Prostate gland (tissue), 2 donors: ENCODE data around the gene SVEP1. TPM values are rescaled to one million over a fixed set of nuclear protein-coding genes. Genes with fewer than 3 reads are reported as not detected.

Source experiments
- DNase-seq: peaks from one replicate; pipeline ENCODE4 v3.0.0-alpha.2; 2019; ENCODE audit warnings: low spot score
- H3K27ac ChIP-seq, 2 donors: fragments of 200-600 bp; sonication (generic); 2 replicates each; pipeline ENCODE4 v1.5.1; 2017 to 2019
- H3K27me3 ChIP-seq: fragments of 200-600 bp; sonication (generic); replicated peaks from 2 replicates; pipeline ENCODE4 v1.5.1; 2019; ENCODE audit not compliant: insufficient read depth
- H3K36me3 ChIP-seq, 2 donors: fragments of 200-600 bp; sonication (generic); 1 replicate in 1 of 2; 2 replicates in 1 of 2; pipeline versions ENCODE4 v1.5.1 to v1.8.1; 2017 to 2019
- H3K4me1 ChIP-seq: fragments of 200-600 bp; sonication (generic); replicated peaks from 2 replicates; pipeline ENCODE4 v1.5.1; 2019
- H3K4me3 ChIP-seq, 2 donors: fragments of 200-600 bp; sonication (generic); 2 replicates each; pipeline ENCODE4 v1.5.1; 2017 to 2019
- H3K9me3 ChIP-seq: fragments of 200-600 bp; sonication (generic); 2 replicates; pipeline ENCODE4 v1.5.1; 2017
- CTCF ChIP-seq, 4 experiments: fragments of 200-600 bp in 2 of 4; fragments of 450-650 bp in 2 of 4; sonication (generic) in 2 of 4; IDR thresholded peaks; 1 replicate in 3 of 4; 2 replicates in 1 of 4; pipeline ENCODE4 v1.5.1; 2016 to 2019; ENCODE audit warnings: antibody characterized with exemption in 4 of 4, mild to moderate bottlenecking in 2 of 4, moderate library complexity in 2 of 4
- POLR2A ChIP-seq: fragments of 450-650 bp; IDR thresholded peaks from one replicate; pipeline ENCODE4 v1.6.1; 2016; ENCODE audit warnings: antibody characterized with exemption, mild to moderate bottlenecking
- POLR2AphosphoS5 ChIP-seq: sonication (generic); formaldehyde crosslinking; IDR thresholded peaks from one replicate; pipeline ENCODE4 v1.6.1; 2017; ENCODE audit warnings: antibody characterized with exemption
- WGBS: methylation state at CpG from one replicate; pipeline ENCODE4 v1.1.5; 2018; 5-methylcytosine and 5-hydroxymethylcytosine counted together
- intact Hi-C: fragments of 100-400 bp; cut with DNase I; formaldehyde crosslinking; loops from one replicate; pipeline ENCODE4 v1.14.2; 2022
- total RNA-seq, 2 donors: library from RNA; depleted of rRNA; stranded (reverse); fragments of >200 nt; gene quantifications; one replicate each; pipeline ENCODE4 v1.1.0, GENCODE V29; 2016

The SVEP1 gene
- total RNA-seq, 2 donors from 2014 or later = 2.7 to 5.8 TPM

GRCh38 chr9:110582156-110582555 is 2.6 kb upstream of the SVEP1 start:
- TF ChIP-seq POLR2AphosphoS5 = no peak
- no peak for TF ChIP-seq CTCF (IDR thresholded peaks at IDR 0.05)
- TF ChIP-seq POLR2A = no peak
- intact Hi-C loops = no loop called here
- Histone ChIP-seq H3K4me3 (no peak overlapping the region), H3K27ac (no peak overlapping the region), H3K4me1 (no peaks in the 10 kb centered on the region), H3K36me3 (no peaks in the 10 kb centered on the region), H3K27me3 (no peaks in the 10 kb centered on the region), H3K9me3 (no peaks in the 10 kb centered on the region)
- WGBS = 77% methylated on average over 3 of the region's 3 CpGs
- DNase-seq = no peak

GRCh38 chr9:110580850-110581249 is 1.3 kb upstream of the SVEP1 start:
- intact Hi-C loops = no loop called here
- TF ChIP-seq POLR2A (no peak), POLR2AphosphoS5 (no peak), CTCF (IDR thresholded peaks at IDR 0.05) (no peak)

GRCh38 chr9:110579862-110580219 is 300 bp upstream of the SVEP1 start:
- WGBS = 1% methylated on average over 13 of the region's 13 CpGs
- Histone ChIP-seq H3K36me3 (no peaks in the 10 kb centered on the region), H3K9me3 (no peaks in the 10 kb centered on the region), H3K4me1 (no peaks in the 10 kb centered on the region), H3K4me3 (peak overlapping the region; percentile 28 to 35), H3K27me3 (no peaks in the 10 kb centered on the region), H3K27ac (peak overlapping the region in 1 of 2 donors; percentile 21)
- no peak for TF ChIP-seq CTCF (IDR thresholded peaks at IDR 0.05)
- no peak for TF ChIP-seq POLR2AphosphoS5
- TF ChIP-seq POLR2A = no peak
- intact Hi-C loops = loop anchor here (10.0 kb wide), 1 partner anchor 75 kb away; no protein-coding TSS in a partner anchor
- DNase-seq = no peak

More at GRCh38 chr9:110580850-110581249, 1.3 kb upstream of the SVEP1 start:
- Histone ChIP-seq H3K4me1 (no peaks in the 10 kb centered on the region), H3K9me3 (no peaks in the 10 kb centered on the region), H3K27ac (no peak overlapping the region), H3K4me3 (no peak overlapping the region), H3K36me3 (no peaks in the 10 kb centered on the region), H3K27me3 (no peaks in the 10 kb centered on the region)
- DNase-seq = no peak
- 76% methylated on average over 6 of the region's 6 CpGs for WGBS

- Histone ChIP-seq H3K4me3 (peak overlapping the region; percentile 28 to 35), H3K9me3 (no peaks in the 10 kb centered on the region), H3K4me1 (no peaks in the 10 kb centered on the region), H3K36me3 (no peaks in the 10 kb centered on the region), H3K27ac (no peak overlapping the region), H3K27me3 (no peaks in the 10 kb centered on the region)
- WGBS = 12% methylated on average over 22 of the region's 22 CpGs
- no peak for DNase-seq
- TF ChIP-seq CTCF (IDR thresholded peaks at IDR 0.05) (no peak), POLR2A (no peak), POLR2AphosphoS5 (no peak)
- intact Hi-C loops = loop anchor here (10.0 kb wide), 1 partner anchor 74 kb away; no protein-coding TSS in a partner anchor
Observed at GRCh38 chr9:110578575-110579033, 937 bp downstream of the SVEP1 start.

DNA sequence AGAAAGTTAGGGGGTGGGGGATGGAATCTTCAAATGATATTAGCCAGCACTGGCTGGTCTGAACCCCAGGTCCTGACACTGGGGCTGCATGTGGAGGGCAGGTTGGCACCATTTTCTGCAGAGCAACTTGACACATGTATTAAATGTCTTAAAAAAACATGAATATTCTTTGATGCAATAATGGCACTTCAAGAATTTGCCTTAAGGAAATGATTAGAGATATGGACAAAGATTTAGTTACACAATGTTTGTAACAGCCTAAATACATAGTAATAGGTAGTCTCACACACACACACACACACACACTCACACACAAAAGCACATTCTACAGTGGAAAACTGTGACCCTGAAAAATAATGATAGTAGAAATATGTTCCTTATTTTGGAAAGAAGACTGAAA is 3.6 kb downstream of the SVEP1 start:
- no peak overlapping the region for H3K27ac ChIP-seq
- H3K4me3 ChIP-seq = no peak overlapping the region
- TF ChIP-seq CTCF (IDR thresholded peaks at IDR 0.05) (no peak), POLR2AphosphoS5 (no peak), POLR2A (no peak)

More for the DNA sequence above, 3.6 kb downstream of the SVEP1 start:
- Histone ChIP-seq H3K36me3 (no peaks in the 10 kb centered on the region), H3K4me1 (no peaks in the 10 kb centered on the region), H3K9me3 (no peaks in the 10 kb centered on the region), H3K27me3 (no peaks in the 10 kb centered on the region)
- intact Hi-C loops = loop anchor here (10.0 kb wide), 1 partner anchor 71 kb away; no protein-coding TSS in a partner anchor
- DNase-seq = no peak
